Measurements from ENCODE around the gene PLA2G12B.

The PLA2G12B gene

GRCh38 chr10:72893136-72893798, 61.3 kb downstream of the PLA2G12B start, which contains the start of gene OIT3:
Gene OIT3, plus strand, starts transcription at chr10:72893739. Its CDS starts 60 bp downstream, at chr10:72893799.
- H3K27me3 ChIP-seq (ENCODE audit: insufficient read depth, poor library complexity, severe bottlenecking) = no peaks in the 10 kb centered on the region
- H3K27ac ChIP-seq (replicated peaks) = no peak within 1 kb of the TSS
- TF ChIP-seq CTCF (IDR thresholded peaks at IDR 0.05; ENCODE audit: insufficient read depth, low read length) (no peak), SPI1 (IDR thresholded peaks at IDR 0.05; ENCODE audit: borderline replicate concordance, low read depth) (no peak)
- no peak within 1 kb of the TSS for H3K4me3 ChIP-seq (replicated peaks; ENCODE audit: insufficient read depth, low read length)
- DNase-seq (ENCODE audit: low read depth in 1 of 2, low spot score in 1 of 2) = no peak

- Histone ChIP-seq H3K27me3 (ENCODE audit: insufficient read depth, poor library complexity, severe bottlenecking) (no peaks in the 10 kb centered on the region), H3K4me3 (replicated peaks; ENCODE audit: insufficient read depth, low read length) (no peak overlapping the region), H3K27ac (replicated peaks) (no peak overlapping the region)
- no peak for TF ChIP-seq REST (IDR thresholded peaks at IDR 0.05; ENCODE audit: insufficient replicate concordance, low read depth)
- no peak for TF ChIP-seq CTCF (IDR thresholded peaks at IDR 0.05; ENCODE audit: insufficient read depth, low read length)
- no peak for DNase-seq (ENCODE audit: low read depth in 1 of 2, low spot score in 1 of 2)
Measured at GRCh38 chr10:72890086-72890485, 64.5 kb downstream of the PLA2G12B start.

- Histone ChIP-seq H3K27me3 (ENCODE audit: insufficient read depth, poor library complexity, severe bottlenecking) (no peaks in the 10 kb centered on the region), H3K4me3 (replicated peaks; ENCODE audit: insufficient read depth, low read length) (no peak overlapping the region), H3K27ac (replicated peaks) (no peak overlapping the region)
- no peak for DNase-seq (ENCODE audit: low read depth in 1 of 2, low spot score in 1 of 2)
- TF ChIP-seq SPI1 (IDR thresholded peaks at IDR 0.05; ENCODE audit: borderline replicate concordance, low read depth) (no peak), CTCF (IDR thresholded peaks at IDR 0.05; ENCODE audit: insufficient read depth, low read length) (no peak), GABPA (IDR thresholded peaks at IDR 0.05; ENCODE audit: low read depth) (no peak), POLR2AphosphoS5 (IDR thresholded peaks at IDR 0.05; ENCODE audit: low read depth) (no peak), REST (IDR thresholded peaks at IDR 0.05; ENCODE audit: insufficient replicate concordance, low read depth) (no peak)
Measured at GRCh38 chr10:72889391-72889831, 65.2 kb downstream of the PLA2G12B start.

- Histone ChIP-seq H3K27ac (replicated peaks) (no peak overlapping the region), H3K4me3 (replicated peaks; ENCODE audit: insufficient read depth, low read length) (no peak overlapping the region), H3K27me3 (ENCODE audit: insufficient read depth, poor library complexity, severe bottlenecking) (no peaks in the 10 kb centered on the region)
- no peak for TF ChIP-seq CTCF (IDR thresholded peaks at IDR 0.05; ENCODE audit: insufficient read depth, low read length)
- DNase-seq (ENCODE audit: low read depth in 1 of 2, low spot score in 1 of 2) = no peak
Measured at GRCh38 chr10:72888151-72888638, 66.4 kb downstream of the PLA2G12B start.

Measured in HL-60 (cell line).